ENCODE results near the gene ABCA1.
A peak's percentile ranks its signal among the peaks of the same experiment; 100 is the strongest.

The ABCA1 gene

DNA sequence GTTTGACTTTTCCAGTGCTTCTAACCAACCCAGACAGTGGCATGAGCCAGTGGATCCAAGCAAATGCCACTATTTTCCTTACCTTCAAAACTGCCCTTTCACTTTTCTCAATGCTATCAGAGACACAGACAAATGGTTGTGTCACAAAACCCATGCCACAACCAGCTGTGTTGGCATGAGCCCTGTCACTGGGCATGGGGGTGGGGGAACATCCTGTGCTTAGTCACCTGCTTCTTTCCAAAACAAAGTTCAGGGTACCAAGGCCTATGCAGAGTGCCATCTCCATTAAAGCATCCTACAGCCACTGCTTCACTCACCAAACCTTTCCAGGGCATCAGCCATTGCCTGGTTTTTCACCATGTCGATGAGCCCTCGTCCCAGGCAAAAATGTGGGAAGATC, 133.9 kb downstream of the ABCA1 start:
- no peak overlapping the region for H3K4me3 ChIP-seq (ENCODE audit: low read length)
- no peak for DNase-seq (ENCODE audit: low read depth)
- TF ChIP-seq, protein P1, sequence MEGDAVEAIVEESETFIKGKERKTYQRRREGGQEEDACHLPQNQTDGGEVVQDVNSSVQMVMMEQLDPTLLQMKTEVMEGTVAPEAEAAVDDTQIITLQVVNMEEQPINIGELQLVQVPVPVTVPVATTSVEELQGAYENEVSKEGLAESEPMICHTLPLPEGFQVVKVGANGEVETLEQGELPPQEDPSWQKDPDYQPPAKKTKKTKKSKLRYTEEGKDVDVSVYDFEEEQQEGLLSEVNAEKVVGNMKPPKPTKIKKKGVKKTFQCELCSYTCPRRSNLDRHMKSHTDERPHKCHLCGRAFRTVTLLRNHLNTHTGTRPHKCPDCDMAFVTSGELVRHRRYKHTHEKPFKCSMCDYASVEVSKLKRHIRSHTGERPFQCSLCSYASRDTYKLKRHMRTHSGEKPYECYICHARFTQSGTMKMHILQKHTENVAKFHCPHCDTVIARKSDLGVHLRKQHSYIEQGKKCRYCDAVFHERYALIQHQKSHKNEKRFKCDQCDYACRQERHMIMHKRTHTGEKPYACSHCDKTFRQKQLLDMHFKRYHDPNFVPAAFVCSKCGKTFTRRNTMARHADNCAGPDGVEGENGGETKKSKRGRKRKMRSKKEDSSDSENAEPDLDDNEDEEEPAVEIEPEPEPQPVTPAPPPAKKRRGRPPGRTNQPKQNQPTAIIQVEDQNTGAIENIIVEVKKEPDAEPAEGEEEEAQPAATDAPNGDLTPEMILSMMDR (IDR thresholded peaks at IDR 0.05; ENCODE audit: insufficient read depth, low read depth, low read length, missing control alignments) = no peak

DNA sequence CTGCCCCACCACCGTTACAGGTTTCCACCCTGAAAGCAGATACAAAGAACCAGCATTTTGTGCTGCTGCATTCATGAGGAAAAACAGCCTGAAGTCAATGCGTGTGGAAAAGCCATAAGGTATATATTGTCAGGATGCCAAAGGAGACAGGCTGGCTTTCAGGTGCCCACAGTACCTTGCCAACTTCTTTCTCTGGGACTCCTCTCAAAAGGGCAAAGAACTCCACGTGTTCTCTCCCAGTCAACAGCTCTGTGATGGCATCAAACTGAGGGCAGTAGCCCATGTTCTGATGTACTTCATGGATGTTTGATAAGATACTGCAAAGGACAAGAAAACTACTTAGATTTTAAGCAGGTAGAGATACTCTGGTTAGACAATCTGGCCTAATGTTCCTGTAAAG, 139.7 kb downstream of the ABCA1 start:
- no peak for DNase-seq (ENCODE audit: low read depth)
- no peak overlapping the region for H3K4me3 ChIP-seq (ENCODE audit: low read length)
- TF ChIP-seq, protein P1 (IDR thresholded peaks at IDR 0.05; ENCODE audit: insufficient read depth, low read depth, low read length, missing control alignments) = no peak

DNA sequence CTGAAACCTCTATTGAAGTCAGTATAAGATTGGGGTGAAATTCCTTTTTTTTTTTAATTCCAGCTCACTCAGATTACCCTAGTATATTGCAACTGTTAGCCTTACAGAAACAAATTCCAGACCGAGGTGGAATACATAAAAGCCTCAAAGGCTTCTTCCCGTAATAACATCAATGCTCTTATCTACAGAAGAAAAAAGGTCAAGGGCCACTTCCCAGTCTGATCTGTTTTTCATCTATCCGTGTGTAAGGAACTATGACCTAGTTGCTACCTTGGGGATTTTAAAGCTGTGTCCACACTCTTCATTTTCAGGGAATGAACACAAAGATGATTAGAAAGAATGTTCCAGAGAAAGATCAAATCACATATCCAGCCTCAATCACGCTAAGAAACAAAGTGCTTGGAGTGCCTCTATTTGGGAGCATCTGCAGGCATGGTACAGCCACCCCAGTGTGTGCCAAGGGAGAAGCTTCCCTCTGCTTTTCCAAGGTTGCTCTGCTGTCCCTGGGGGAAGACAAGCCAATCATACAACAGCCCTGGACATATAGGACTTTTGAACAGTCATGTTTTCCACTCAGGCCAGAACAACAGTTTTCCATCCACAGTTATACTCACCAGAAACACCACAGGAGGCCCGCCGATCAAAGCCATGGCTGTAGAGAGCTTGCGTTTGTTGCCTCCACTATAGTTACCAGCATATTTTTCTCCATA, 140.5 kb downstream of the ABCA1 start:
- DNase-seq (ENCODE audit: low read depth) = no peak
- TF ChIP-seq, protein P1 (IDR thresholded peaks at IDR 0.05; ENCODE audit: insufficient read depth, low read depth, low read length, missing control alignments) = no peak
- H3K4me3 ChIP-seq (ENCODE audit: low read length) = no peak overlapping the region

- H3K4me3 ChIP-seq (ENCODE audit: low read length) = no peak overlapping the region
- no peak for DNase-seq (ENCODE audit: low read depth)
- TF ChIP-seq, protein P1 (IDR thresholded peaks at IDR 0.05; ENCODE audit: insufficient read depth, low read depth, low read length, missing control alignments) = no peak
Measured at GRCh38 chr9:104786293-104786692, 141.7 kb downstream of the ABCA1 start.

DNA sequence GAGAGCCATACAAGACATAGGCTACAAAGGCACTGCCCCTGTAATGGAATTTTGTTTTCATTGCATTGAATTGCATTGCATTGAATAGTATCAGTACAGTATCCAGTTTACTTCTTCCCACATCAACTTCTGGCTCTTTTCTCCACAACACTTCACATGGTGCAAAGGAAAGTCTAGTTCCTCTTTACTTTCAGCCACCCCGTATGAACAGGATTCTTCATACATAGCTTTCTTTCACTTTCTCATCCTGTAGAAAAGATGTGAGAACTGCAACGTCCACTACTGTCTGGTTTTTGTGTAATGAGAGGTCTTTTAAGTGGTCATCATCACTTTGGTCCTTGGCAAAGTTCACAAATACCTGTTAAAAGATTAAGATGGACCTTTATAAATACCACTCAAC, 143.9 kb downstream of the ABCA1 start:
- no peak overlapping the region for H3K4me3 ChIP-seq (ENCODE audit: low read length)
- DNase-seq (ENCODE audit: low read depth) = no peak
- TF ChIP-seq, protein P1 (IDR thresholded peaks at IDR 0.05; ENCODE audit: insufficient read depth, low read depth, low read length, missing control alignments) = no peak

DNA sequence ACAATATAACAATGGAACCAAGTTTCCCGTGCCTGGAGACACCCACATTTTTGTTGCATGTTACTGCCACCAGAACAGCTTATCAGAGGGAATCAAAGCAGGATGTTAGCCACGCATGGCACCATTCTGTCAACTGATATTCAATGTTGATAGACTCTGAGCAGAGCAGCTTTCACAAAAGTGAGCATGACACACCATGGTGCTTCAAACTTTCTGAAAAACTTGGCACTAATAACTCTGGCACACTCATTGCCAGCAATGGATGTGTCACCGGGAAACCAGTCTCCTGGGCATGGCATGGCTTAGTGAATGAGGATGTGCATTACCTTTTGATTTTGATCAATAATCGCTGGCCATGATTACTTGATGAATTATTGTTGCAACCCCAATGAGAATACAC, 144.4 kb downstream of the ABCA1 start:
- no peak overlapping the region for H3K4me3 ChIP-seq (ENCODE audit: low read length)
- peak; percentile 16 for DNase-seq (ENCODE audit: low read depth)
- TF ChIP-seq, protein P1 (IDR thresholded peaks at IDR 0.05; ENCODE audit: insufficient read depth, low read depth, low read length, missing control alignments) = no peak

DNA sequence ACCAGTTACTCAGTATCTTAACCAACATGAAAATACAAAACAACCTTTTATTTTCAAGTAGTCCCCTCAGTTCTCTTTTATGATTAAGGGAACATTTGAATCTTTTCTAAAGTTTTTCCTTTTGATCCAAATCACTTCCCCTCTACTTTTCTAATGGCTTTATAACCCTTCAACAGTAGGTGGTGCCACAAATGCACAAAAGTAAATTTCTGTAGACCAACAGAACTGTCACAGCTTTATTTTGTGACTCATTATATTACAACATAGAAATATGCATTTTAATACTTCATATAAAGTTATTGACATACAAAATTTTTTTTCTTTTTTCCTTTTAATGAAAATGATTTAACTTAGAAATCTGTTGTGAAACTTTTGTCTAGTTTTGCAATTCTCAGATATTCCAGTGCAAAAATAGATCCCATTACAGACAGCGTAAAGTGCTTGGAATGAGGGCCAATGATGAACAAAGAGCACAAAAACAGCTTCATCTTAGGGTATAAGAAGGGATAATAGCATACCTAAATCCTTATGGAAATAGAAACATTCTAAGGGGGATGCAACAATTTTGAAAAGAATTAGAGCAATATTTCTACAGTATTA, 147.1 kb downstream of the ABCA1 start:
- TF ChIP-seq, protein P1 (IDR thresholded peaks at IDR 0.05; ENCODE audit: insufficient read depth, low read depth, low read length, missing control alignments) = peak; percentile 52
- peak; percentile 65 for DNase-seq (ENCODE audit: low read depth)
- H3K4me3 ChIP-seq (ENCODE audit: low read length) = no peak overlapping the region

All from epithelial cell of esophagus (primary cell).